GM12878 (cell line): Measurements from ENCODE around the gene DIP2B.

Experiments used
- CTCF ChIP-seq, 3 experiments: IDR thresholded peaks in 2 of 3; conservative IDR thresholded peaks in 1 of 3; 2 replicates each; pipeline ENCODE4 v1.5.1; 2011; ENCODE audit warnings: low read depth in 3 of 3, low read length in 3 of 3, mild to moderate bottlenecking in 3 of 3, control low read depth in 2 of 3, moderate library complexity in 2 of 3, inconsistent platforms in 1 of 3, mixed read lengths in 1 of 3; ENCODE audit not compliant: control insufficient read depth in 2 of 3, insufficient read depth in 1 of 3; ENCODE audit errors: extremely low read depth in 1 of 3
- ZNF217 ChIP-seq: fragments of 450-650 bp; IDR thresholded peaks from 2 replicates; pipeline ENCODE4 v1.6.1; 2017; ENCODE audit warnings: antibody characterized with exemption, mild to moderate bottlenecking
- ZNF24 ChIP-seq: fragments of 450-650 bp; IDR thresholded peaks from 2 replicates; pipeline ENCODE4 v1.6.1; 2017; ENCODE audit warnings: antibody characterized with exemption, mild to moderate bottlenecking

- TF ChIP-seq ZNF217 (no peak), CTCF (IDR thresholded peaks at IDR 0.05 in 2 of 3, conservative IDR thresholded peaks at IDR 0.05 in 1 of 3; ENCODE audit: control insufficient read depth in 2 of 3, extremely low read depth in 1 of 3, insufficient read depth in 1 of 3, low read depth in 3 of 3, low read length in 3 of 3) (no peak), ZNF24 (no peak)
These were observed 41.0 kb downstream of the DIP2B start for GRCh38 chr12:50545786-50546185.
